Peyer's patch (tissue), 4 donors: ENCODE results near the gene SSH2. TPM values are rescaled to one million over a fixed set of nuclear protein-coding genes. Genes with fewer than 3 reads are reported as not detected.

Experiments
- DNase-seq, 3 donors: peaks; one replicate each; pipeline ENCODE4 v3.0.0-alpha.2; 2017 to 2019
- H3K27ac ChIP-seq, 4 donors: fragments of 200-600 bp; sonication (generic); one replicate each; pipeline ENCODE4 v1.5.1; 2016 to 2019
- H3K27me3 ChIP-seq, 2 donors: fragments of 200-600 bp; sonication (generic); one replicate each; pipeline ENCODE4 v1.5.1; 2019
- H3K36me3 ChIP-seq, 3 donors: fragments of 200-600 bp; sonication (generic); one replicate each; pipeline ENCODE4 v1.5.1; 2016 to 2019
- H3K4me1 ChIP-seq, 4 donors: fragments of 200-600 bp; sonication (generic); one replicate each; pipeline ENCODE4 v1.5.1; 2016 to 2019
- H3K4me3 ChIP-seq, 4 donors: fragments of 200-600 bp; sonication (generic); 1 replicate in 3 of 4; 2 replicates in 1 of 4; pipeline ENCODE4 v1.5.1; 2016 to 2019; ENCODE audit warnings: mild to moderate bottlenecking in 1 of 4
- H3K9me3 ChIP-seq, 4 donors: fragments of 200-600 bp; sonication (generic); one replicate each; pipeline ENCODE4 v1.5.1; 2016 to 2019; ENCODE audit warnings: mild to moderate bottlenecking in 1 of 4
- CTCF ChIP-seq, 6 experiments: fragments of 450-650 bp in 4 of 6; fragments of 200-600 bp in 2 of 6; sonication (generic) in 1 of 6; IDR thresholded peaks; one replicate each; pipeline ENCODE4 v1.5.1; 2017 to 2019; ENCODE audit warnings: antibody characterized with exemption in 6 of 6, mild to moderate bottlenecking in 3 of 6, moderate library complexity in 1 of 6
- POLR2A ChIP-seq, 2 donors: fragments of 450-650 bp; IDR thresholded peaks; one replicate each; pipeline ENCODE4 v1.5.1; 2017; ENCODE audit warnings: antibody characterized with exemption in 2 of 2, mild to moderate bottlenecking in 2 of 2, moderate library complexity in 2 of 2
- total RNA-seq, 4 donors: library from RNA; depleted of rRNA; stranded (reverse); fragments of >200 nt; gene quantifications; one replicate each; pipeline ENCODE4 v1.1.0, GENCODE V29; 2016

The SSH2 gene
- total RNA-seq, 4 donors from 2014 or later: 45.4 to 139 (median 58.2) TPM

- Histone ChIP-seq H3K27me3 (no peaks in the 10 kb centered on the region), H3K4me1 (no peaks in the 10 kb centered on the region), H3K9me3 (no peaks in the 10 kb centered on the region), H3K27ac (no peak overlapping the region), H3K36me3 (peaks cover 0 to 55% (median 3%) of the 10 kb centered on the region in 3 donors), H3K4me3 (no peak overlapping the region)
- no peak for TF ChIP-seq CTCF (IDR thresholded peaks at IDR 0.05)
- TF ChIP-seq POLR2A (IDR thresholded peaks at IDR 0.05): no peak
- DNase-seq: no peak
These were observed 296.1 kb downstream of the SSH2 start for GRCh38 chr17:29633886-29634285.

DNA sequence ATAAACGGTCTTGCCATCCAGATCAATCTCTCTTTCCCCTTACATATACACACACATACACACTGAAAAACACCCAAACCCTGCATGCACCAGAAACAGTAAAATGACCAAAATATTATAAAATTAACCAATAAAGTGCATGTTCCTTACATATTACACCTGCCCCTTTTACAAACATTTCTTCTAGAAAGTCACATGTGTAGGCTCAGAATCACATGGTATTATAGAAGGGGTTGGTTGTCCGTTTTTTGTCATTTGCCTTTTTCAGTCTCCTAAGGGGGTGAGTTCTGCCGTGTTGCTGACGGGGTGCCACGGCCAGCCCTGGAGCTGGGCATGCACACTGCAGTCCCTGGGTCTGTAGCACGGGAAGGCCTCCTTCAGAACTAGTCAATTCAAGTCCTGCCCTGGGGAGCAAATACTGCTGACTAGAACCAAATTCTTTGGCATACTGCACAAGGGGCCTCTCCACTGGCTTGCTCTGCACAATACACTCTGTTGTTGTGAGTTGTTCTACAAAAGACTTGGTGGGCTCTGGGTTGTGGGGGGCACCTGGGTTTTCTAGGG, 299.3 kb downstream of the SSH2 start:
- no peak for TF ChIP-seq POLR2A (IDR thresholded peaks at IDR 0.05)
- TF ChIP-seq CTCF (IDR thresholded peaks at IDR 0.05): no peak
- H3K4me3 ChIP-seq: no peak overlapping the region
- peaks cover 0 to 40% (median 3%) of the 10 kb centered on the region in 3 donors for H3K36me3 ChIP-seq
- no peaks in the 10 kb centered on the region for H3K27me3 ChIP-seq
- H3K9me3 ChIP-seq: no peaks in the 10 kb centered on the region
- H3K4me1 ChIP-seq: no peaks in the 10 kb centered on the region
- DNase-seq: no peak
- no peak overlapping the region for H3K27ac ChIP-seq

DNA sequence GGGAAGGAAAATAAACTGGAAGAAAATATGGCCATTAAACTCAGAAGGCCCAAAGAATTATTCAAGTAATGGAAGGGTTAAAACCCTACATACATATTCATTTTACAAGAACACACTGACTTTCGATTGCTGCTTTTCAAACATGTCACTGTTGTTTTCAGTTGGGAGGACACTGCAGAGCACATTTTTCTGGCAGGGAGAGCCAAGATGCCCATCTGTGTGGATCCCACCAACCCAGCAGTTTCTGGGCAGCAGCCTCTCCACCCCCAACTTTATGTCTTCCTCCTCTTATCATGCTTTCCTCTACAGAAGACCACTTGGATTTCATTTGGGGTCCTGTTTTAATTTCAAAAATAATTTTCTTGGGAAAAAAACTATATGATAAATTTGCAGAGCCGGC, 300.2 kb downstream of the SSH2 start:
- Histone ChIP-seq H3K9me3 (no peaks in the 10 kb centered on the region), H3K27ac (no peak overlapping the region), H3K4me3 (no peak overlapping the region), H3K27me3 (no peaks in the 10 kb centered on the region), H3K36me3 (peaks cover 0 to 33% (median 3%) of the 10 kb centered on the region in 3 donors), H3K4me1 (no peaks in the 10 kb centered on the region)
- TF ChIP-seq CTCF (IDR thresholded peaks at IDR 0.05): no peak
- TF ChIP-seq POLR2A (IDR thresholded peaks at IDR 0.05): no peak
- DNase-seq: no peak

GRCh38 chr17:29628644-29629043, 301.4 kb downstream of the SSH2 start:
- H3K4me1 ChIP-seq: no peaks in the 10 kb centered on the region
- peaks cover 0 to 33% (median 3%) of the 10 kb centered on the region in 3 donors for H3K36me3 ChIP-seq
- no peaks in the 10 kb centered on the region for H3K27me3 ChIP-seq
- TF ChIP-seq POLR2A (IDR thresholded peaks at IDR 0.05) (no peak), CTCF (IDR thresholded peaks at IDR 0.05) (no peak)
- H3K4me3 ChIP-seq: no peak overlapping the region
- H3K27ac ChIP-seq: no peak overlapping the region
- no peak for DNase-seq
- no peaks in the 10 kb centered on the region for H3K9me3 ChIP-seq

GRCh38 chr17:29627951-29628350, 302.1 kb downstream of the SSH2 start:
- TF ChIP-seq POLR2A (IDR thresholded peaks at IDR 0.05) (no peak), CTCF (IDR thresholded peaks at IDR 0.05) (no peak)
- Histone ChIP-seq H3K27me3 (no peaks in the 10 kb centered on the region), H3K9me3 (no peaks in the 10 kb centered on the region), H3K36me3 (peaks cover 0 to 27% (median 3%) of the 10 kb centered on the region in 3 donors), H3K4me1 (peaks cover 0 to 3% (median 0%) of the 10 kb centered on the region in 4 donors), H3K4me3 (no peak overlapping the region), H3K27ac (no peak overlapping the region)
- no peak for DNase-seq
